H9 (cell line): ENCODE measurements around the gene CNBP. TPM values are rescaled to one million over a fixed set of nuclear protein-coding genes. Genes with fewer than 3 reads are reported as not detected.

Experiments used
- DNase-seq: peaks from one replicate; pipeline ENCODE4 v3.0.0-alpha.2; 2017
- H2AFZ ChIP-seq: one replicate; pipeline ENCODE4 v1.6.1; 2013; ENCODE audit warnings: mild to moderate bottlenecking, low read length, control low read depth, moderate library complexity
- H2AK5ac ChIP-seq: 2 replicates; pipeline ENCODE4 v1.6.1; 2013; ENCODE audit warnings: low read length, control low read depth, mixed read lengths; ENCODE audit not compliant: insufficient read length
- H2BK120ac ChIP-seq: one replicate; pipeline ENCODE4 v1.6.1; 2013; ENCODE audit warnings: low read depth, mild to moderate bottlenecking, low read length, control low read depth, inconsistent platforms; ENCODE audit not compliant: poor library complexity, severe bottlenecking
- H2BK12ac ChIP-seq: 2 replicates; pipeline ENCODE4 v1.6.1; 2013; ENCODE audit warnings: low read length, control low read depth, mixed read lengths, low read depth; ENCODE audit not compliant: insufficient read length
- H2BK15ac ChIP-seq: 2 replicates; pipeline ENCODE4 v1.6.1; 2013; ENCODE audit warnings: low read depth, low read length, control low read depth
- H2BK20ac ChIP-seq: one replicate; pipeline ENCODE4 v1.6.1; 2013; ENCODE audit warnings: low read depth, mild to moderate bottlenecking, low read length, control low read depth, inconsistent platforms; ENCODE audit not compliant: poor library complexity, severe bottlenecking
- H2BK5ac ChIP-seq: 2 replicates; pipeline ENCODE4 v1.6.1; 2013; ENCODE audit warnings: low read length, control low read depth, mixed read lengths; ENCODE audit not compliant: insufficient read length
- H3K14ac ChIP-seq: 2 replicates; pipeline ENCODE4 v1.6.1; 2013; ENCODE audit warnings: low read length, control low read depth; ENCODE audit not compliant: insufficient read depth
- H3K18ac ChIP-seq: 2 replicates; pipeline ENCODE4 v1.6.1; 2013; ENCODE audit warnings: low read depth, mild to moderate bottlenecking, mixed read lengths, low read length, control low read depth; ENCODE audit not compliant: insufficient read length
- H3K23ac ChIP-seq: 2 replicates; pipeline ENCODE4 v1.6.1; 2013; ENCODE audit warnings: low read length, control low read depth, mixed read lengths, low read depth; ENCODE audit not compliant: insufficient read length
- H3K23me2 ChIP-seq: 2 replicates; pipeline ENCODE4 v1.6.1; 2013; ENCODE audit warnings: low read depth, mild to moderate bottlenecking, mixed read lengths, low read length, control low read depth; ENCODE audit not compliant: insufficient read length, poor library complexity, severe bottlenecking
- H3K27ac ChIP-seq: 2 replicates; pipeline ENCODE4 v1.5.1; 2013; ENCODE audit warnings: low read length, control low read depth, mixed read lengths, low read depth; ENCODE audit not compliant: insufficient read length
- H3K27me3 ChIP-seq: 2 replicates; pipeline ENCODE4 v1.6.1; 2013; ENCODE audit warnings: low read length, control low read depth, inconsistent platforms; ENCODE audit not compliant: insufficient read depth
- H3K4ac ChIP-seq: 2 replicates; pipeline ENCODE4 v1.6.1; 2013; ENCODE audit warnings: low read depth, mild to moderate bottlenecking, control low read depth, inconsistent platforms, low read length, moderate library complexity
- H3K4me1 ChIP-seq: 2 replicates; pipeline ENCODE4 v1.6.1; 2013; ENCODE audit warnings: low read length, control low read depth, inconsistent platforms; ENCODE audit not compliant: insufficient read depth
- H3K4me2 ChIP-seq: 2 replicates; pipeline ENCODE4 v1.6.1; 2013; ENCODE audit warnings: low read length, control low read depth, mixed read lengths; ENCODE audit not compliant: insufficient read length, insufficient read depth
- H3K56ac ChIP-seq: 2 replicates; pipeline ENCODE4 v1.6.1; 2013; ENCODE audit warnings: low read depth, mild to moderate bottlenecking, mixed read lengths, low read length, control low read depth; ENCODE audit not compliant: insufficient read length
- H3K79me1 ChIP-seq: 2 replicates; pipeline ENCODE4 v1.6.1; 2013; ENCODE audit warnings: low read depth, mild to moderate bottlenecking, moderate library complexity, low read length, control low read depth, inconsistent platforms; ENCODE audit not compliant: insufficient read depth, poor library complexity, severe bottlenecking
- H3K79me2 ChIP-seq: 2 replicates; pipeline ENCODE4 v1.6.1; 2013; ENCODE audit warnings: low read length, control low read depth, inconsistent platforms; ENCODE audit not compliant: insufficient read depth
- H3K9ac ChIP-seq: 2 replicates; pipeline ENCODE4 v1.6.1; 2013; ENCODE audit warnings: low read length, control low read depth, mixed read lengths; ENCODE audit not compliant: insufficient read length; ENCODE audit errors: extremely low read depth
- H3K9me3 ChIP-seq: one replicate; pipeline ENCODE4 v1.6.1; 2013; ENCODE audit warnings: low read depth, low read length, inconsistent platforms; ENCODE audit not compliant: control insufficient read depth
- H3T11ph ChIP-seq: one replicate; pipeline ENCODE4 v1.6.1; 2013; ENCODE audit warnings: mild to moderate bottlenecking, low read length, control low read depth, inconsistent platforms
- H4K20me1 ChIP-seq: one replicate; pipeline ENCODE4 v1.6.1; 2013; ENCODE audit not compliant: control insufficient read depth, insufficient read length, insufficient read depth
- H4K5ac ChIP-seq: 2 replicates; pipeline ENCODE4 v1.6.1; 2013; ENCODE audit warnings: low read depth, mild to moderate bottlenecking, mixed read lengths, low read length, control low read depth; ENCODE audit not compliant: insufficient read length
- H4K8ac ChIP-seq: replicated peaks from 2 replicates; pipeline ENCODE4 v1.6.1; 2013; ENCODE audit warnings: low read length, control low read depth, mixed read lengths, low read depth; ENCODE audit not compliant: insufficient read length
- H4K91ac ChIP-seq: 2 replicates; pipeline ENCODE4 v1.6.1; 2013; ENCODE audit warnings: low read depth, mild to moderate bottlenecking, moderate library complexity, mixed read lengths, low read length, control low read depth; ENCODE audit not compliant: insufficient read length
- H3K27ac Mint-ChIP-seq, 3 experiments: 2 replicates in 2 of 3; 3 replicates in 1 of 3; pipeline ENCODE4 v1.8.0; 2020 to 2021; ENCODE audit warnings: mixed read lengths in 3 of 3, mild to moderate bottlenecking in 1 of 3, moderate library complexity in 1 of 3
- H3K27me3 Mint-ChIP-seq: 2 replicates; pipeline ENCODE4 v1.8.0; 2021; ENCODE audit warnings: low read depth, mild to moderate bottlenecking, moderate library complexity, mixed read lengths
- H3K36me3 Mint-ChIP-seq, 3 experiments: 2 replicates in 2 of 3; 3 replicates in 1 of 3; pipeline ENCODE4 v1.8.0; 2020 to 2021; ENCODE audit warnings: low read depth in 3 of 3, mixed read lengths in 3 of 3; ENCODE audit not compliant: insufficient read depth in 1 of 3
- H3K4me1 Mint-ChIP-seq, 2 experiments: 2 replicates each; pipeline ENCODE4 v1.8.0; 2020; ENCODE audit warnings: mixed read lengths in 2 of 2
- H3K4me3 Mint-ChIP-seq, 2 experiments: 2 replicates in 1 of 2; 3 replicates in 1 of 2; pipeline ENCODE4 v1.8.0; 2020 to 2021; ENCODE audit warnings: mild to moderate bottlenecking in 2 of 2, mixed read lengths in 2 of 2, moderate library complexity in 1 of 2
- H3K9me3 Mint-ChIP-seq, 2 experiments: 2 replicates in 1 of 2; 3 replicates in 1 of 2; pipeline ENCODE4 v1.8.0; 2020; ENCODE audit warnings: mild to moderate bottlenecking in 2 of 2, mixed read lengths in 2 of 2, moderate library complexity in 1 of 2
- WGBS: extraction: QIAGEN DNeasy Blood & Tissue Kit; methylation state at CpG from one replicate; pipeline ENCODE4 v1.1.7; 2013; ENCODE audit warnings: missing lambda C conversion rate, low lambda C conversion rate, mixed read lengths; ENCODE audit not compliant: insufficient read length; ENCODE audit errors: extremely low coverage; 5-methylcytosine and 5-hydroxymethylcytosine counted together
- total RNA-seq: library from RNA; stranded (reverse); gene quantifications from 2 replicates; pipeline ENCODE4 v1.2.1, GENCODE V29; 2021
- TF ChIP-seq, protein P1 (sequence below): fragments of 200-600 bp; sonication (generic); conservative IDR thresholded peaks from 3 replicates; pipeline ENCODE4 v1.8.0; 2021; ENCODE audit warnings: antibody characterized with exemption, mild to moderate bottlenecking

CNBP gene
- total RNA-seq, 1 experiment from 2014 or later = 433 TPM

DNA sequence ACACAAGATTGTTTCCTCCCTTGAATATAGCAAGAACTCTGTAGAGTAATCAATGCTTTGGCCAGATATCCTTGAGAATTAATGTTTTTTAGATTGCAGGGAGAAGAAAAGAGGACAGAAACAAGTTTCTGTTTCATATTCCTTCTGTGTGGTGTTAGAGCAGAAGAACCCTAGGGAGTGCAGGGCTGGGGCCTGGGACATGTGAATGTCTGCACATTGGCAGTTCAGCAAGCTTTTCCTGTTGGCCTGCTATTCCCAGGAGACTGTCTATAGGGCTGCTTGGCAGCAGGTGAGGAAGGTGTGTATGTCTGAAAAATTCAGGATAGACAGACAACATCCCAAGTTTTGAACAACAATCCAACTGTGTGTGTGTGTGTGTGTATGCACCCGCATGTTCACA is 13.6 kb upstream of the CNBP start:
- no peak overlapping the region for H3K9ac ChIP-seq
- H3K56ac ChIP-seq = no peak overlapping the region
- no peaks in the 10 kb centered on the region for H3K4me1 ChIP-seq
- Mint-ChIP-seq H3K27me3 (no peaks in the 10 kb centered on the region; the same call in 1 of the 2 replicates), H3K27ac (no peak overlapping the region), H3K4me3 (no peak overlapping the region), H3K36me3 (no peaks in the 10 kb centered on the region), H3K9me3 (no peaks in the 10 kb centered on the region), H3K4me1 (no peaks in the 10 kb centered on the region)
- no peak overlapping the region for H4K8ac ChIP-seq
- no peak overlapping the region for H2BK12ac ChIP-seq
- H2AFZ ChIP-seq = no peak overlapping the region
- no peak overlapping the region for H2BK15ac ChIP-seq
- no peaks in the 10 kb centered on the region for H3K23me2 ChIP-seq
- H4K5ac ChIP-seq = no peak overlapping the region
- no peaks in the 10 kb centered on the region for H4K20me1 ChIP-seq
- H3K18ac ChIP-seq = no peak overlapping the region
- H3K27me3 ChIP-seq = no peaks in the 10 kb centered on the region
- no peak overlapping the region for H4K91ac ChIP-seq
- H2BK20ac ChIP-seq = no peak overlapping the region
- H3T11ph ChIP-seq = no peak overlapping the region
- TF ChIP-seq, protein P1, sequence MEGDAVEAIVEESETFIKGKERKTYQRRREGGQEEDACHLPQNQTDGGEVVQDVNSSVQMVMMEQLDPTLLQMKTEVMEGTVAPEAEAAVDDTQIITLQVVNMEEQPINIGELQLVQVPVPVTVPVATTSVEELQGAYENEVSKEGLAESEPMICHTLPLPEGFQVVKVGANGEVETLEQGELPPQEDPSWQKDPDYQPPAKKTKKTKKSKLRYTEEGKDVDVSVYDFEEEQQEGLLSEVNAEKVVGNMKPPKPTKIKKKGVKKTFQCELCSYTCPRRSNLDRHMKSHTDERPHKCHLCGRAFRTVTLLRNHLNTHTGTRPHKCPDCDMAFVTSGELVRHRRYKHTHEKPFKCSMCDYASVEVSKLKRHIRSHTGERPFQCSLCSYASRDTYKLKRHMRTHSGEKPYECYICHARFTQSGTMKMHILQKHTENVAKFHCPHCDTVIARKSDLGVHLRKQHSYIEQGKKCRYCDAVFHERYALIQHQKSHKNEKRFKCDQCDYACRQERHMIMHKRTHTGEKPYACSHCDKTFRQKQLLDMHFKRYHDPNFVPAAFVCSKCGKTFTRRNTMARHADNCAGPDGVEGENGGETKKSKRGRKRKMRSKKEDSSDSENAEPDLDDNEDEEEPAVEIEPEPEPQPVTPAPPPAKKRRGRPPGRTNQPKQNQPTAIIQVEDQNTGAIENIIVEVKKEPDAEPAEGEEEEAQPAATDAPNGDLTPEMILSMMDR = no peak
- H3K9me3 ChIP-seq = no peaks in the 10 kb centered on the region
- H2AK5ac ChIP-seq = no peak overlapping the region
- H2BK120ac ChIP-seq = no peak overlapping the region
- no CpG with 5 or more reads among the region's 1 CpG for WGBS
- no peaks in the 10 kb centered on the region for H3K79me2 ChIP-seq
- H2BK5ac ChIP-seq = no peak overlapping the region
- H3K23ac ChIP-seq = no peak overlapping the region
- no peak overlapping the region for H3K4me2 ChIP-seq
- no peak for DNase-seq
- H3K27ac ChIP-seq = no peak overlapping the region
- H3K4ac ChIP-seq = no peak overlapping the region
- H3K14ac ChIP-seq = no peak overlapping the region
- H3K79me1 ChIP-seq = no peaks in the 10 kb centered on the region
